Endothelial cell of umbilical vein (primary cell): ENCODE data around the gene LDB3. TPM values are rescaled to one million over a fixed set of nuclear protein-coding genes. Genes with fewer than 3 reads are reported as not detected.

Experiments used
- BruUV-seq: library from RNA; stranded (reverse); fragments of 400-500 nt; replicated peaks from 2 replicates; lab custom pipeline; 2021; lab: Mats Ljungman, UMichigan
- CTCF ChIA-PET: fragments of 300-600, 350-600 bp; sonication (Branson Sonifier 250); formaldehyde crosslinking; loops from one replicate; lab custom pipeline; 2021; ENCODE audit warnings: antibody characterized with exemption, inconsistent platforms; lab: Charles Lee
- POLR2A ChIA-PET: fragments of 300-600, 350-600 bp; sonication (Branson Sonifier 250); formaldehyde crosslinking; loops from one replicate; lab custom pipeline; 2021; ENCODE audit warnings: antibody characterized with exemption, inconsistent platforms; lab: Charles Lee
- DNase-seq: peaks from one replicate; pipeline ENCODE4 v3.0.0-alpha.2; 2011; ENCODE audit warnings: low read depth, low spot score
- FAIRE-seq: peaks from 2 replicates; lab custom pipeline; 2011; peaks lifted over from hg19 to GRCh38; lab: Jason Lieb, UNC
- H2AFZ ChIP-seq: 2 replicates; pipeline ENCODE4 v1.6.0; 2012; ENCODE audit warnings: low read depth, low read length, control low read depth, inconsistent platforms
- H3K27ac ChIP-seq: 2 replicates; pipeline ENCODE4 v1.5.1; 2011; ENCODE audit warnings: low read depth, mild to moderate bottlenecking, control low read depth, low read length, moderate library complexity; ENCODE audit not compliant: insufficient read depth
- H3K27me3 ChIP-seq, 2 experiments: 2 replicates each; pipeline versions ENCODE4 v1.6.0 to v1.6.1; 2011; ENCODE audit warnings: low read length in 2 of 2, mixed read lengths in 1 of 2; ENCODE audit not compliant: control insufficient read depth in 2 of 2, insufficient read depth in 2 of 2
- H3K36me3 ChIP-seq, 2 experiments: 2 replicates in 1 of 2; 3 replicates in 1 of 2; pipeline ENCODE4 v1.5.1; 2011; ENCODE audit warnings: low read length in 2 of 2, mild to moderate bottlenecking in 1 of 2, moderate library complexity in 1 of 2; ENCODE audit not compliant: control insufficient read depth in 2 of 2, insufficient read depth in 2 of 2; ENCODE audit errors: extremely low read depth in 1 of 2
- H3K4me1 ChIP-seq: 3 replicates; pipeline ENCODE4 v1.5.1; 2011; ENCODE audit warnings: mild to moderate bottlenecking, low read length; ENCODE audit not compliant: control insufficient read depth, insufficient read depth; ENCODE audit errors: extremely low read depth
- H3K4me2 ChIP-seq: 2 replicates; pipeline ENCODE4 v1.6.1; 2011; ENCODE audit warnings: low read length, control low read depth, mixed read lengths; ENCODE audit not compliant: insufficient read depth
- H3K4me3 ChIP-seq, 3 experiments: fragments of 200-600 bp in 1 of 3; sonication (generic), shearing (Covaris generic) in 1 of 3; replicated peaks in 1 of 3; 2 replicates each; pipeline ENCODE4 v1.5.1; 2011 to 2016; ENCODE audit warnings: control low read depth in 3 of 3, low read length in 3 of 3, mild to moderate bottlenecking in 2 of 3, inconsistent platforms in 1 of 3, low read depth in 1 of 3, moderate library complexity in 1 of 3; ENCODE audit not compliant: insufficient read depth in 1 of 3
- H3K79me2 ChIP-seq: 2 replicates; pipeline ENCODE4 v1.6.0; 2012; ENCODE audit warnings: low read length, inconsistent platforms; ENCODE audit not compliant: control insufficient read depth, insufficient read depth
- H3K9ac ChIP-seq: replicated peaks from 2 replicates; pipeline ENCODE3; 2011; ENCODE audit warnings: low read length, control low read depth; ENCODE audit not compliant: insufficient read depth; ENCODE audit errors: extremely low read depth
- H3K9me1 ChIP-seq: replicated peaks from 3 replicates; pipeline ENCODE4 v1.6.0; 2011; ENCODE audit warnings: mild to moderate bottlenecking, low read length; ENCODE audit not compliant: control insufficient read depth, insufficient read depth; ENCODE audit errors: extremely low read depth
- H3K9me3 ChIP-seq: replicated peaks from 2 replicates; pipeline ENCODE4 v1.5.1; 2012; ENCODE audit warnings: low read length, inconsistent platforms; ENCODE audit not compliant: control insufficient read depth, insufficient read depth
- H4K20me1 ChIP-seq: replicated peaks from 2 replicates; pipeline ENCODE3; 2011; ENCODE audit warnings: mild to moderate bottlenecking, low read length; ENCODE audit not compliant: control insufficient read depth, insufficient read depth; ENCODE audit errors: extremely low read depth
- EZH2 ChIP-seq: IDR thresholded peaks from 2 replicates; pipeline ENCODE4 v1.6.1; 2012; ENCODE audit warnings: borderline replicate concordance, low read depth, mild to moderate bottlenecking, moderate library complexity, low read length, inconsistent platforms; ENCODE audit not compliant: severe bottlenecking
- FOS ChIP-seq: IDR thresholded peaks from 2 replicates; pipeline ENCODE4 v1.6.1; 2011; ENCODE audit warnings: mild to moderate bottlenecking, low read length, moderate library complexity, borderline replicate concordance; ENCODE audit not compliant: insufficient read depth
- GATA2 ChIP-seq: IDR thresholded peaks from 2 replicates; pipeline ENCODE4 v1.7.0; 2011; ENCODE audit warnings: low read depth, mild to moderate bottlenecking, moderate library complexity, mixed read lengths, low read length; ENCODE audit not compliant: insufficient read length, insufficient read depth
- JUN ChIP-seq: IDR thresholded peaks from 2 replicates; pipeline ENCODE4 v1.6.1; 2011; ENCODE audit warnings: borderline replicate concordance, low read depth; ENCODE audit not compliant: insufficient read length, insufficient read depth
- MYC ChIP-seq: IDR thresholded peaks from one replicate; pipeline ENCODE4 v1.6.1; 2011; ENCODE audit warnings: mild to moderate bottlenecking, low read depth, low read length
- POLR2A ChIP-seq: IDR thresholded peaks from 2 replicates; pipeline ENCODE4 v1.6.1; 2012; ENCODE audit warnings: low read depth, mild to moderate bottlenecking, control low read depth, low read length
- POLR2AphosphoS5 ChIP-seq: IDR thresholded peaks from 2 replicates; pipeline ENCODE4 v1.6.1; 2012; ENCODE audit warnings: low read depth, mild to moderate bottlenecking, control low read depth, low read length, moderate library complexity; ENCODE audit not compliant: insufficient read depth
- dilution Hi-C: fragments of 300-500 bp; cut with MboI; formaldehyde crosslinking; loops from one replicate; pipeline ENCODE4 v1.15.0; 2019; ENCODE audit warnings: low sequenced_read_pairs; ENCODE audit not compliant: extremely low pct_ligation_motif_present
- intact Hi-C: fragments of 100-400 bp; cut with micrococcal nuclease; formaldehyde crosslinking; loops from one replicate; pipeline ENCODE4 v1.10.0; 2022
- polyA plus RNA-seq, 4 experiments: library from polyadenylated mRNA; depleted of rRNA in 3 of 4; stranded (reverse) in 3 of 4; unstranded in 1 of 4; fragments of >200 nt; gene quantifications; 2 replicates each; pipeline versions ENCODE4 v1.2.1 to v1.2.3, GENCODE V29; 2011 to 2012; ENCODE audit warnings: missing spikeins in 1 of 4
- total RNA-seq: library from RNA; stranded (reverse); gene quantifications from 2 replicates; pipeline ENCODE4 v1.2.3, GENCODE V29; 2021
- TF ChIP-seq, protein P1 (sequence below): IDR thresholded peaks from 2 replicates; pipeline ENCODE4 v1.6.1; 2011; ENCODE audit not compliant: insufficient read depth, insufficient read length
- TF ChIP-seq, protein P2 (sequence below), 2 donors: IDR thresholded peaks; 1 replicate in 1 of 2; 2 replicates in 1 of 2; pipeline ENCODE4 v1.5.1; 2011; ENCODE audit warnings: low read length in 2 of 2, mild to moderate bottlenecking in 2 of 2, moderate library complexity in 2 of 2, control low read depth in 1 of 2, inconsistent platforms in 1 of 2, low read depth in 1 of 2; ENCODE audit not compliant: insufficient read depth in 1 of 2; ENCODE audit errors: extremely low read depth in 1 of 2

LDB3 gene
- total and polyA plus RNA-seq, 2 donors (not counting 3 experiments of a cell fraction or from before 2014, with no cell fraction given) = not detected

DNA sequence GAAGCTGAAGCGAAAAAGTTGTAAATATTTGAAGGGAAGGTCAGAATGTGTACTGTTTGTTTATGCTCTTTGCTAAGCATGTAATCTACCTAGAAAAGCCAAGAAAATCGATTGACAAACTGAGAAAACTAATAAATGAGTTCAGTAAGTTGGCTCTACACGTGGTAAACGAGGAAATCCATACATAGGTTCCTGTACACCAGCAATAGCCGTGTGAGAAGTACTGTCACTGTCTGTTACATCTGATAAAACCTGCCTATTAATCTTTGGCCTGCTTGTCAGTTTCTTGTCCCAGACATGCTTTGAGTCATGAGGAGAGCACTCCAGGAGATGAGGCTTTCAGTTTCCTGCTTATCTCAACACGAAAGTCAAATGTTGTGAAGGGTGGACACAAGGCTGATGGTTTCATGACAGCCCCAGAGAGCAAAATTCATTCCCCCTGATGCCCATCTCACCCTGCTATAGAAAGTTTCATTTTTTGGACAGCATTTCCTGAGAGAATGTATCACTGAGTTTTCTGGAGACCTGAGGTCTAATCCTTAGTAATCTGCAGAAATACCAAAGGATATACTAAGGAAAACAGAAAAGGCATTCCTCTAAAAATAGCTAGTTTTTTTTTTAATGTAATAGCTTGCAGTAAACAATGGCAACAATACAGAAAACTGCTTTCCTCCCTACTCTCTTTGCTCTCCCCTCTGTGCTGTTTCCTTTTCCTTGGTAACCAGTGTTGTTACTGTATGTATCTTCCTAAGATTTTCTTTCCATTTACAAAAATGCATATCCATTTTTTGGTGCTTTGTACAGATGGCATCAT, 107.0 kb downstream of the LDB3 start:
- FAIRE-seq (no peak), DNase-seq (no peak)
- Histone ChIP-seq H3K27ac (no peak overlapping the region), H3K9me3 (no peaks in the 10 kb centered on the region), H3K27me3 (peaks cover 40 to 68% of the 10 kb centered on the region in 2 experiments), H3K9ac (no peak overlapping the region), H3K4me2 (no peak overlapping the region), H3K4me3 (no peak overlapping the region), H3K4me1 (no peaks in the 10 kb centered on the region), H4K20me1 (no peaks in the 10 kb centered on the region), H2AFZ (no peak overlapping the region), H3K9me1 (no peaks in the 10 kb centered on the region), H3K79me2 (no peaks in the 10 kb centered on the region), H3K36me3 (no peaks in the 10 kb centered on the region)
- ChIA-PET POLR2A (no interaction called here), CTCF (interaction anchor here (1.8 kb wide), 1 partner anchor 124 kb away, joined by 4 read pairs; no protein-coding TSS in a partner anchor)
- no TSS peak for BruUV-seq
- dilution Hi-C loops = no loop called here
- TF ChIP-seq GATA2 (no peak), FOS (no peak), POLR2A (no peak)
- intact Hi-C loops = no loop called here

DNA sequence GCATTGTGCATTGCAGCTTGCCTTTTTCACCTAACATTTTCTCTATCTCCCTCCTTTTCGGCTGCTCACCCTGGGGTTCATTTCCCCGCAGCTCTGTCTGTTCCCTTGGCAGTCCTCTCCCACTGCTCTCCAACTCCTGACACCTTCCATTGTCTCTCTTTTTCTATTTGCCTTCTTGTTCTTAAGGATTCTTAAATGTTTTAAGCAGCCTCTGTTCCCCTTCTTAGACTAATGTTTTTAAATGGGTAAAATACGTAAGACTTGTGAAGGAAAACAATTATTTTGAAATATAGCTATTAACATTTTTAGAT, 107.5 kb downstream of the LDB3 start:
- Histone ChIP-seq H3K9me3 (no peaks in the 10 kb centered on the region), H3K9me1 (no peaks in the 10 kb centered on the region), H3K27me3 (peaks cover 34 to 62% of the 10 kb centered on the region in 2 experiments), H3K36me3 (no peaks in the 10 kb centered on the region), H3K4me1 (no peaks in the 10 kb centered on the region), H3K4me2 (no peak overlapping the region), H3K9ac (no peak overlapping the region), H4K20me1 (no peaks in the 10 kb centered on the region), H2AFZ (no peak overlapping the region), H3K27ac (no peak overlapping the region), H3K4me3 (no peak overlapping the region), H3K79me2 (no peaks in the 10 kb centered on the region)
- BruUV-seq = no TSS peak
- FAIRE-seq (no peak), DNase-seq (no peak)
- dilution Hi-C loops (no loop called here), intact Hi-C loops (no loop called here)
- TF ChIP-seq POLR2AphosphoS5 (no peak), EZH2 (no peak), GATA2 (no peak), FOS (no peak), JUN (no peak), MYC (no peak), POLR2A (no peak)
- TF ChIP-seq, protein P1, sequence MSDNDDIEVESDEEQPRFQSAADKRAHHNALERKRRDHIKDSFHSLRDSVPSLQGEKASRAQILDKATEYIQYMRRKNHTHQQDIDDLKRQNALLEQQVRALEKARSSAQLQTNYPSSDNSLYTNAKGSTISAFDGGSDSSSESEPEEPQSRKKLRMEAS = no peak
- TF ChIP-seq, protein P2, sequence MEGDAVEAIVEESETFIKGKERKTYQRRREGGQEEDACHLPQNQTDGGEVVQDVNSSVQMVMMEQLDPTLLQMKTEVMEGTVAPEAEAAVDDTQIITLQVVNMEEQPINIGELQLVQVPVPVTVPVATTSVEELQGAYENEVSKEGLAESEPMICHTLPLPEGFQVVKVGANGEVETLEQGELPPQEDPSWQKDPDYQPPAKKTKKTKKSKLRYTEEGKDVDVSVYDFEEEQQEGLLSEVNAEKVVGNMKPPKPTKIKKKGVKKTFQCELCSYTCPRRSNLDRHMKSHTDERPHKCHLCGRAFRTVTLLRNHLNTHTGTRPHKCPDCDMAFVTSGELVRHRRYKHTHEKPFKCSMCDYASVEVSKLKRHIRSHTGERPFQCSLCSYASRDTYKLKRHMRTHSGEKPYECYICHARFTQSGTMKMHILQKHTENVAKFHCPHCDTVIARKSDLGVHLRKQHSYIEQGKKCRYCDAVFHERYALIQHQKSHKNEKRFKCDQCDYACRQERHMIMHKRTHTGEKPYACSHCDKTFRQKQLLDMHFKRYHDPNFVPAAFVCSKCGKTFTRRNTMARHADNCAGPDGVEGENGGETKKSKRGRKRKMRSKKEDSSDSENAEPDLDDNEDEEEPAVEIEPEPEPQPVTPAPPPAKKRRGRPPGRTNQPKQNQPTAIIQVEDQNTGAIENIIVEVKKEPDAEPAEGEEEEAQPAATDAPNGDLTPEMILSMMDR (IDR thresholded peaks at IDR 0.05; ENCODE audit: extremely low read depth in 1 of 2, insufficient read depth in 1 of 2, low read depth in 1 of 2, low read length in 2 of 2) = no peak
- ChIA-PET CTCF (no interaction called here), POLR2A (no interaction called here)
